SK-N-SH treated with all-trans-retinoic acid at 6 μM for 48 hours (cell line): ENCODE data around the gene IL1RN.

Source experiments
- ATAC-seq: fragments of 200-7000 bp; cut with Tn5 transposase; 3 replicates; pipeline ENCODE4 v1.9.1; 2020; ENCODE audit warnings: mild to moderate bottlenecking, moderate library complexity
- ARNTL ChIP-seq: fragments of 450-650 bp; formaldehyde crosslinking; IDR thresholded peaks from 2 replicates; pipeline ENCODE4 v1.5.0; 2020; ENCODE audit warnings: low read depth, mild to moderate bottlenecking, moderate library complexity, borderline replicate concordance
- BACH2 ChIP-seq: fragments of 250-450 bp; sonication (Bioruptor Pico); IDR thresholded peaks from 2 replicates; pipeline ENCODE4 v1.9.0; 2021; ENCODE audit warnings: mild to moderate bottlenecking, borderline replicate concordance
- CREB5 ChIP-seq: fragments of 250-450 bp; sonication (Bioruptor Pico); IDR thresholded peaks from 2 replicates; pipeline ENCODE4 v1.5.1; 2020; ENCODE audit warnings: low read depth, mild to moderate bottlenecking, moderate library complexity
- CSDC2 ChIP-seq: fragments of 250-450 bp; sonication (Bioruptor Pico); IDR thresholded peaks from 2 replicates; pipeline ENCODE4 v1.5.0; 2020; ENCODE audit warnings: mild to moderate bottlenecking, moderate library complexity
- CSRNP3 ChIP-seq: fragments of 250-450 bp; sonication (Bioruptor Pico); IDR thresholded peaks from 2 replicates; pipeline ENCODE4 v1.5.1; 2021; ENCODE audit warnings: mild to moderate bottlenecking, moderate library complexity
- ESRRG ChIP-seq: fragments of 250-450 bp; sonication (Bioruptor Pico); IDR thresholded peaks from 2 replicates; pipeline ENCODE4 v1.6.1; 2021; ENCODE audit warnings: mild to moderate bottlenecking
- ISL1 ChIP-seq: fragments of 250-450 bp; sonication (Bioruptor Pico); IDR thresholded peaks from 2 replicates; pipeline ENCODE4 v2.1.2; 2022; ENCODE audit warnings: mild to moderate bottlenecking, moderate library complexity
- PATZ1 ChIP-seq: fragments of 250-450 bp; sonication (Bioruptor Pico); IDR thresholded peaks from 2 replicates; pipeline ENCODE4 v1.8.0; 2020; ENCODE audit warnings: mild to moderate bottlenecking, moderate library complexity, borderline replicate concordance
- POU6F1 ChIP-seq: fragments of 250-450 bp; sonication (Bioruptor Pico); IDR thresholded peaks from 2 replicates; pipeline ENCODE4 v1.8.0; 2021; ENCODE audit warnings: low read depth, mild to moderate bottlenecking, moderate library complexity, borderline replicate concordance
- RARB ChIP-seq: fragments of 250-450 bp; sonication (Bioruptor Pico); IDR thresholded peaks from 2 replicates; pipeline ENCODE4 v1.8.0; 2021; ENCODE audit warnings: mild to moderate bottlenecking, moderate library complexity
- TSHZ2 ChIP-seq: fragments of 250-450 bp; sonication (Bioruptor Pico); IDR thresholded peaks from 2 replicates; pipeline ENCODE4 v1.5.0; 2020; ENCODE audit warnings: mild to moderate bottlenecking, moderate library complexity
- ZC3H10 ChIP-seq: fragments of 250-450 bp; sonication (Bioruptor Pico); IDR thresholded peaks from 2 replicates; pipeline ENCODE4 v1.5.1; 2021; ENCODE audit warnings: mild to moderate bottlenecking, moderate library complexity
- ZFP3 ChIP-seq: fragments of 250-450 bp; sonication (Bioruptor Pico); IDR thresholded peaks from 2 replicates; pipeline ENCODE4 v1.5.0; 2020; ENCODE audit warnings: mild to moderate bottlenecking, moderate library complexity
- ZNF8 ChIP-seq: fragments of 450-650 bp; formaldehyde crosslinking; IDR thresholded peaks from 2 replicates; pipeline ENCODE4 v1.5.0; 2020; ENCODE audit warnings: mild to moderate bottlenecking, moderate library complexity

The IL1RN gene

GRCh38 chr2:113160248-113160647 lies 32.9 kb downstream of the IL1RN start:
- TF ChIP-seq TSHZ2 (CRISPR knock-in tag) (no peak), PATZ1 (no peak)

GRCh38 chr2:113160962-113161361 lies 33.6 kb downstream of the IL1RN start:
- no peak for ATAC-seq
- no peak for TF ChIP-seq CSDC2 (CRISPR knock-in tag)
- no peak for TF ChIP-seq ZFP3 (CRISPR knock-in tag)
- no peak for TF ChIP-seq RARB (CRISPR knock-in tag)
- no peak for TF ChIP-seq ZNF8
- no peak for TF ChIP-seq BACH2 (CRISPR knock-in tag)
- no peak for TF ChIP-seq CREB5 (CRISPR knock-in tag)
- no peak for TF ChIP-seq ARNTL
- TF ChIP-seq ISL1 (CRISPR knock-in tag) = no peak
- no peak for TF ChIP-seq ESRRG (CRISPR knock-in tag)
- TF ChIP-seq TSHZ2 (CRISPR knock-in tag) = no peak
- TF ChIP-seq CSRNP3 (CRISPR knock-in tag) = no peak

More at GRCh38 chr2:113160248-113160647, 32.9 kb downstream of the IL1RN start:
- no peak for ATAC-seq

GRCh38 chr2:113162173-113162572 lies 34.8 kb downstream of the IL1RN start:
- no peak for ATAC-seq
- no peak for TF ChIP-seq TSHZ2 (CRISPR knock-in tag)
- TF ChIP-seq RARB (CRISPR knock-in tag) = no peak
- no peak for TF ChIP-seq BACH2 (CRISPR knock-in tag)
- TF ChIP-seq POU6F1 = no peak
- TF ChIP-seq CSRNP3 (CRISPR knock-in tag) = no peak
- TF ChIP-seq PATZ1 = no peak
- TF ChIP-seq CSDC2 (CRISPR knock-in tag) = no peak
- TF ChIP-seq ISL1 (CRISPR knock-in tag) = no peak
- no peak for TF ChIP-seq ZC3H10
